Measurements from ENCODE around the gene NOP53.
"Not testable (repeated sequence)": the region's sequence is repeated elsewhere in the genome, so short reads cannot be mapped to it uniquely, and the experiment has no call there.

GRCh38 chr19:47789811-47790210, 44.5 kb downstream of the NOP53 start:
- not testable (repeated sequence) for TF ChIP-seq ZNF121 (CRISPR knock-in tag; IDR thresholded peaks at IDR 0.05); FOXP4 (CRISPR knock-in tag; IDR thresholded peaks at IDR 0.05); CTCF (IDR thresholded peaks at IDR 0.05); MXD4 (CRISPR knock-in tag; IDR thresholded peaks at IDR 0.05; ENCODE audit: borderline replicate concordance); ZNF232 (CRISPR knock-in tag; IDR thresholded peaks at IDR 0.05); KAT7 (CRISPR knock-in tag; IDR thresholded peaks at IDR 0.05; ENCODE audit: borderline replicate concordance); PRRX2 (CRISPR knock-in tag; IDR thresholded peaks at IDR 0.05)

Measured in WTC11 (cell line).